GM21619 (cell line): ENCODE results near the gene HCFC1.

Source experiments
- ATAC-seq: cut with Tn5 transposase; IDR thresholded peaks from one replicate; pipeline ENCODE4 v1.9.1; 2021; ENCODE audit not compliant: unreplicated experiment

The HCFC1 gene

GRCh38 chrX:153905481-153906095 lies 66.0 kb downstream of the HCFC1 start:
- no peak for ATAC-seq

- ATAC-seq: no peak
These were observed 67.3 kb downstream of the HCFC1 start, which contains the start of gene AVPR2 for GRCh38 chrX:153903991-153904957. Gene AVPR2 (plus strand): TSS chrX:153904673. CDS start chrX:153905146, 473 bp downstream.

- ATAC-seq: no peak
These were observed 68.2 kb downstream of the HCFC1 start for GRCh38 chrX:153903238-153903980.

- ATAC-seq: no peak
These were observed 69.2 kb downstream of the HCFC1 start for GRCh38 chrX:153902385-153902784.

- no peak for ATAC-seq
These were observed 69.9 kb downstream of the HCFC1 start for GRCh38 chrX:153901753-153902140.

GRCh38 chrX:153900831-153901752 lies 70.5 kb downstream of the HCFC1 start:
- ATAC-seq: peak; percentile 82

- no peak for ATAC-seq
These were observed 73.7 kb downstream of the HCFC1 start for GRCh38 chrX:153897899-153898298.
